ENCODE results near the gene ATP10D. TPM values are rescaled to one million over a fixed set of nuclear protein-coding genes. Genes with fewer than 3 reads are reported as not detected.

Gene ATP10D
- total RNA-seq, 1 experiment from 2014 or later, result 3.8 TPM

- H3K79me1 ChIP-seq (ENCODE audit: insufficient read depth, low read depth, low read length, poor library complexity, severe bottlenecking), result no peaks in the 10 kb centered on the region
- H3K4me1 Mint-ChIP-seq, result peaks cover 13 to 14% of the 10 kb centered on the region in 2 experiments
- WGBS (ENCODE audit: extremely low coverage, insufficient read length, low lambda C conversion rate), result no CpG with 5 or more reads among the region's 3 CpGs
Observed at GRCh38 chr4:47505666-47506065, 20.6 kb downstream of the ATP10D start.

More at GRCh38 chr4:47505666-47506065, 20.6 kb downstream of the ATP10D start:
- Histone ChIP-seq H3K27ac (ENCODE audit: insufficient read length, low read depth, low read length) (no peak overlapping the region), H3K79me2 (ENCODE audit: insufficient read depth, low read length) (no peaks in the 10 kb centered on the region), H2BK5ac (ENCODE audit: insufficient read length, low read length) (no peak overlapping the region), H3K27me3 (ENCODE audit: insufficient read depth, low read length) (no peaks in the 10 kb centered on the region), H3K56ac (ENCODE audit: insufficient read length, low read depth, low read length) (no peak overlapping the region), H3K14ac (ENCODE audit: insufficient read depth, low read length) (no peak overlapping the region), H4K8ac (replicated peaks; ENCODE audit: insufficient read length, low read depth, low read length) (no peak overlapping the region), H3K4me1 (ENCODE audit: insufficient read depth, low read length) (no peaks in the 10 kb centered on the region), H2AK5ac (ENCODE audit: insufficient read length, low read length) (no peak overlapping the region), H3K23ac (ENCODE audit: insufficient read length, low read depth, low read length) (no peak overlapping the region), H3K4me2 (ENCODE audit: insufficient read depth, insufficient read length, low read length) (no peak overlapping the region), H2BK15ac (ENCODE audit: low read depth, low read length) (no peak overlapping the region), H3K9me3 (ENCODE audit: control insufficient read depth, low read depth, low read length) (no peaks in the 10 kb centered on the region), H3K9ac (ENCODE audit: extremely low read depth, insufficient read length, low read length) (no peak overlapping the region), H3K23me2 (ENCODE audit: insufficient read length, low read depth, low read length, poor library complexity, severe bottlenecking) (no peaks in the 10 kb centered on the region), H4K91ac (ENCODE audit: insufficient read length, low read depth, low read length) (no peak overlapping the region), H3K4ac (ENCODE audit: low read depth, low read length) (no peak overlapping the region), H2BK20ac (ENCODE audit: low read depth, low read length, poor library complexity, severe bottlenecking) (no peak overlapping the region), H3T11ph (ENCODE audit: low read length) (no peak overlapping the region), H3K18ac (ENCODE audit: insufficient read length, low read depth, low read length) (no peak overlapping the region), H4K20me1 (ENCODE audit: control insufficient read depth, insufficient read depth, insufficient read length) (no peaks in the 10 kb centered on the region), H4K5ac (ENCODE audit: insufficient read length, low read depth, low read length) (no peak overlapping the region), H2AFZ (ENCODE audit: low read length) (no peak overlapping the region), H2BK120ac (ENCODE audit: low read depth, low read length, poor library complexity, severe bottlenecking) (no peak overlapping the region), H2BK12ac (ENCODE audit: insufficient read length, low read depth, low read length) (no peak overlapping the region)
- no peak for DNase-seq
- no peaks in the 10 kb centered on the region for H3K9me3 Mint-ChIP-seq
- no peak overlapping the region for H3K27ac Mint-ChIP-seq
- TF ChIP-seq CTCF (conservative IDR thresholded peaks at IDR 0.05), result no peak
- H3K36me3 Mint-ChIP-seq (ENCODE audit: insufficient read depth in 1 of 3, low read depth in 3 of 3), result no peaks in the 10 kb centered on the region; a peak in 1 of 7 replicates
- no peak overlapping the region for H3K4me3 Mint-ChIP-seq
- no peaks in the 10 kb centered on the region for H3K27me3 Mint-ChIP-seq (ENCODE audit: low read depth)
